Measurements from ENCODE around the gene NUP214. TPM values are rescaled to one million over a fixed set of nuclear protein-coding genes. Genes with fewer than 3 reads are reported as not detected.

The NUP214 gene
- total RNA-seq, 1 experiment from 2014 or later = 35.5 TPM

DNA sequence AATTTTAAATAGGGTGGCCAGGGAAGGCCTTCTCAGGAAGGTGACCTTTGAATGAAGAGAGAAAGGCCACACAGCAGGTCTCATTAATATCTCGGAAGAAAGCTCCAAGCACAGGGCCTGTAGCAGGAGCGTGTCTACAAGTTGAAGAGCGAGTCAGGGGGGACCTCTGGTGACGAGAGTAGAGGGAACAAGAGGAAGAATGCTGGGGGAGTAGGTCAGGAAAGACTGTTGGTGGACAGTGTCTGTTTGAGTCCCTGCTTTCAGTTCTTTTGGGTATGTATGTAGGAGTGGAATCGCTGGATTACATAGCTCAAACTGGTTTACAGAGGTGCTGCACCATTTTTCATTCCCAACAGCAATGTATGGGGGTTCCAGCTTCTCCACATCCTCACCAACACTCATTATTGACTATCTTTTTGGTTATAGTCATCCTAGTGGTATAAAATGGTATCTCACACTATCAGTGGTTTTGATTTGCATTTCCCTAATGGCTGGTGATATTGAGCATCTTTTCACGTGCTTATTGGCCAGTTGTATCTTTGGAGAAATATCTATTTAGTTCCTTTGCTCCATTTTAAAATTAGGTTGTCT is 55.8 kb downstream of the NUP214 start:
- Histone ChIP-seq H4K20me1 (ENCODE audit: insufficient read depth) (no peaks in the 10 kb centered on the region; the same call in 1 of the 2 replicates), H3K4me1 (ENCODE audit: control insufficient read depth in 1 of 2, insufficient read depth in 2 of 2, low read length in 2 of 2) (no peaks in the 10 kb centered on the region), H3K27ac (ENCODE audit: low read depth, low read length) (no peak overlapping the region), H2AFZ (ENCODE audit: low read depth, low read length, poor library complexity, severe bottlenecking) (no peak overlapping the region), H3K36me3 (ENCODE audit: control insufficient read depth in 1 of 2, insufficient read depth in 2 of 2, low read length in 2 of 2) (peaks cover 28 to 38% of the 10 kb centered on the region in 2 experiments), H3K4me2 (ENCODE audit: low read length) (no peak overlapping the region), H3K9me2 (ENCODE audit: insufficient read depth) (no peaks in the 10 kb centered on the region), H3K9me3 (ENCODE audit: control insufficient read depth in 1 of 2, insufficient read depth in 1 of 2, low read depth in 1 of 2, low read length in 2 of 2) (no peaks in the 10 kb centered on the region), H3K4me3 (replicated peaks in 1 of 2; ENCODE audit: low read depth in 1 of 2, low read length in 2 of 2) (no peak overlapping the region), H3K9ac (ENCODE audit: low read length) (no peak overlapping the region), H3K27me3 (ENCODE audit: insufficient read depth, low read length) (no peaks in the 10 kb centered on the region), H3K79me2 (ENCODE audit: insufficient read depth, low read length) (peaks cover 5% of the 10 kb centered on the region)
- no peak for ATAC-seq
- intact Hi-C loops (cut with micrococcal nuclease) = no loop called here
- ChIA-PET POLR2A (no interaction called here), RAD21 (ENCODE audit: low non-redundant PET in 1 of 2, low total read pairs in 2 of 2, uncharacterized antibody in 2 of 2, unreplicated experiment in 2 of 2) (no interaction called here), CTCF (no interaction called here)
- DNase-seq (ENCODE audit: low read depth, low spot score) = no peak
- BruUV-seq (replicated peaks) = no TSS peak
- TF ChIP-seq, protein P1, sequence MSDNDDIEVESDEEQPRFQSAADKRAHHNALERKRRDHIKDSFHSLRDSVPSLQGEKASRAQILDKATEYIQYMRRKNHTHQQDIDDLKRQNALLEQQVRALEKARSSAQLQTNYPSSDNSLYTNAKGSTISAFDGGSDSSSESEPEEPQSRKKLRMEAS (IDR thresholded peaks at IDR 0.05) = no peak
- TF ChIP-seq CTCF (IDR thresholded peaks at IDR 0.05 in 2 of 3, conservative IDR thresholded peaks at IDR 0.05 in 1 of 3; ENCODE audit: borderline replicate concordance in 1 of 3, insufficient read depth in 1 of 3, low read depth in 2 of 3, low read length in 2 of 3) (peak in 2 of 3 experiments; percentile 25 to 45; a peak in 2 of 6 replicates), ELF1 (IDR thresholded peaks at IDR 0.05; ENCODE audit: borderline replicate concordance, low read depth) (no peak)

GRCh38 chr9:131185924-131186323 is 60.5 kb downstream of the NUP214 start:
- no TSS peak for BruUV-seq (replicated peaks)

More at GRCh38 chr9:131185924-131186323, 60.5 kb downstream of the NUP214 start:
- Histone ChIP-seq H3K4me2 (ENCODE audit: low read length) (no peak overlapping the region), H4K20me1 (ENCODE audit: insufficient read depth) (no peaks in the 10 kb centered on the region; the same call in 1 of the 2 replicates), H3K9me2 (ENCODE audit: insufficient read depth) (no peaks in the 10 kb centered on the region), H3K27ac (ENCODE audit: low read depth, low read length) (no peak overlapping the region), H3K9me3 (ENCODE audit: control insufficient read depth in 1 of 2, insufficient read depth in 1 of 2, low read depth in 1 of 2, low read length in 2 of 2) (no peaks in the 10 kb centered on the region), H3K79me2 (ENCODE audit: insufficient read depth, low read length) (peaks cover 5% of the 10 kb centered on the region), H2AFZ (ENCODE audit: low read depth, low read length, poor library complexity, severe bottlenecking) (no peak overlapping the region), H3K27me3 (ENCODE audit: insufficient read depth, low read length) (no peaks in the 10 kb centered on the region), H3K36me3 (ENCODE audit: control insufficient read depth in 1 of 2, insufficient read depth in 2 of 2, low read length in 2 of 2) (peaks cover 22 to 36% of the 10 kb centered on the region in 2 experiments), H3K4me3 (replicated peaks in 1 of 2; ENCODE audit: low read depth in 1 of 2, low read length in 2 of 2) (no peak overlapping the region), H3K4me1 (ENCODE audit: control insufficient read depth in 1 of 2, insufficient read depth in 2 of 2, low read length in 2 of 2) (no peaks in the 10 kb centered on the region), H3K9ac (ENCODE audit: low read length) (no peak overlapping the region)
- POLR2A ChIA-PET = no interaction called here
- DNase-seq (ENCODE audit: low read depth, low spot score) (no peak), ATAC-seq (no peak)
- TF ChIP-seq SP1 (IDR thresholded peaks at IDR 0.05; ENCODE audit: low read depth) = no peak
- CTCF ChIA-PET = no interaction called here
- intact Hi-C loops (cut with micrococcal nuclease) = no loop called here
- RAD21 ChIA-PET (ENCODE audit: low non-redundant PET in 1 of 2, low total read pairs in 2 of 2, uncharacterized antibody in 2 of 2, unreplicated experiment in 2 of 2) = no interaction called here
